Measurements from ENCODE around the gene RNASEL.

The RNASEL gene

GRCh38 chr1:182561456-182561855, 27.6 kb downstream of the RNASEL start (continued):
- TF ChIP-seq CREB5 (CRISPR knock-in tag; IDR thresholded peaks at IDR 0.05; ENCODE audit: low read depth) = no peak

GRCh38 chr1:182560392-182560984, 28.6 kb downstream of the RNASEL start:
- ATAC-seq = no peak

DNA sequence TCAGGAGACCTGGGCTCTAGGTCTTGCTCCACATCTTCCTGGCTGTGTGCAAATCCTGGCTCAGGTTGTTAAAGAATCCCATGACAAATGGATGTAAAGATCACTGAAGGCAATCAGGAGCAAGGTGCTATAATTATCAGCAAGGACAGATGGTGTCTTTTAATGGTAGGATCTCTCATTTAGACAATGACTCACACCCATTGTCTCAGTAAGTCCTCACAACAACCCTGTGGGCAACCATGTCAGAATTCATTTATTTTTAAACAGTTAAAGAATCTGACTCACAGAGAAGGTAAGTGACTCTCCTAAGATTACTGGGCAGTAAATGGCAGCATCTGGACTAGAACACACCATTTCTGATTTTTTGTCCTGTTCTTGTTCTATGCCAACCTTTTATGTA, 32.8 kb downstream of the RNASEL start:
- no peak for ATAC-seq
- no peak for TF ChIP-seq CSDC2 (CRISPR knock-in tag; IDR thresholded peaks at IDR 0.05)
- TF ChIP-seq ZFP3 (CRISPR knock-in tag; IDR thresholded peaks at IDR 0.05) = no peak
- no peak for TF ChIP-seq PPARA (CRISPR knock-in tag; IDR thresholded peaks at IDR 0.05; ENCODE audit: borderline replicate concordance)
- TF ChIP-seq, protein P1, sequence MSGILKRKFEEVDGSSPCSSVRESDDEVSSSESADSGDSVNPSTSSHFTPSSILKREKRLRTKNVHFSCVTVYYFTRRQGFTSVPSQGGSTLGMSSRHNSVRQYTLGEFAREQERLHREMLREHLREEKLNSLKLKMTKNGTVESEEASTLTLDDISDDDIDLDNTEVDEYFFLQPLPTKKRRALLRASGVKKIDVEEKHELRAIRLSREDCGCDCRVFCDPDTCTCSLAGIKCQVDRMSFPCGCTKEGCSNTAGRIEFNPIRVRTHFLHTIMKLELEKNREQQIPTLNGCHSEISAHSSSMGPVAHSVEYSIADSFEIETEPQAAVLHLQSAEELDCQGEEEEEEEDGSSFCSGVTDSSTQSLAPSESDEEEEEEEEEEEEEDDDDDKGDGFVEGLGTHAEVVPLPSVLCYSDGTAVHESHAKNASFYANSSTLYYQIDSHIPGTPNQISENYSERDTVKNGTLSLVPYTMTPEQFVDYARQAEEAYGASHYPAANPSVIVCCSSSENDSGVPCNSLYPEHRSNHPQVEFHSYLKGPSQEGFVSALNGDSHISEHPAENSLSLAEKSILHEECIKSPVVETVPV (CRISPR knock-in tag; IDR thresholded peaks at IDR 0.05) = no peak
- TF ChIP-seq SNAI2 (CRISPR knock-in tag; IDR thresholded peaks at IDR 0.05) = no peak
- TF ChIP-seq OSR1 (CRISPR knock-in tag; IDR thresholded peaks at IDR 0.05) = no peak
- TF ChIP-seq ARNTL (CRISPR knock-in tag; IDR thresholded peaks at IDR 0.05; ENCODE audit: borderline replicate concordance, low read depth) = no peak
- TF ChIP-seq PATZ1 (CRISPR knock-in tag; IDR thresholded peaks at IDR 0.05; ENCODE audit: borderline replicate concordance) = no peak
- no peak for TF ChIP-seq BACH2 (CRISPR knock-in tag; IDR thresholded peaks at IDR 0.05; ENCODE audit: borderline replicate concordance)
- TF ChIP-seq ZNF8 (CRISPR knock-in tag; IDR thresholded peaks at IDR 0.05) = no peak
- no peak for TF ChIP-seq TOX (CRISPR knock-in tag; IDR thresholded peaks at IDR 0.05; ENCODE audit: borderline replicate concordance)

More at GRCh38 chr1:182560392-182560984, 28.6 kb downstream of the RNASEL start:
- no peak for TF ChIP-seq PATZ1 (CRISPR knock-in tag; IDR thresholded peaks at IDR 0.05; ENCODE audit: borderline replicate concordance)
- no peak for TF ChIP-seq ZNF565 (CRISPR knock-in tag; conservative IDR thresholded peaks at IDR 0.05; ENCODE audit: low read depth)
- TF ChIP-seq TCF4 (CRISPR knock-in tag; IDR thresholded peaks at IDR 0.05; ENCODE audit: borderline replicate concordance) = no peak
- no peak for TF ChIP-seq OSR1 (CRISPR knock-in tag; IDR thresholded peaks at IDR 0.05)
- no peak for TF ChIP-seq ZC3H10 (CRISPR knock-in tag; IDR thresholded peaks at IDR 0.05)
- TF ChIP-seq ZNF70 (CRISPR knock-in tag; IDR thresholded peaks at IDR 0.05) = no peak
- no peak for TF ChIP-seq CREB5 (CRISPR knock-in tag; IDR thresholded peaks at IDR 0.05; ENCODE audit: low read depth)
- TF ChIP-seq RARB (CRISPR knock-in tag; IDR thresholded peaks at IDR 0.05) = no peak
- TF ChIP-seq ZFP30 (CRISPR knock-in tag; IDR thresholded peaks at IDR 0.05) = no peak
- no peak for TF ChIP-seq ZNF8 (CRISPR knock-in tag; IDR thresholded peaks at IDR 0.05)
- TF ChIP-seq ARNTL (CRISPR knock-in tag; IDR thresholded peaks at IDR 0.05; ENCODE audit: borderline replicate concordance, low read depth) = no peak
- TF ChIP-seq, protein P2, sequence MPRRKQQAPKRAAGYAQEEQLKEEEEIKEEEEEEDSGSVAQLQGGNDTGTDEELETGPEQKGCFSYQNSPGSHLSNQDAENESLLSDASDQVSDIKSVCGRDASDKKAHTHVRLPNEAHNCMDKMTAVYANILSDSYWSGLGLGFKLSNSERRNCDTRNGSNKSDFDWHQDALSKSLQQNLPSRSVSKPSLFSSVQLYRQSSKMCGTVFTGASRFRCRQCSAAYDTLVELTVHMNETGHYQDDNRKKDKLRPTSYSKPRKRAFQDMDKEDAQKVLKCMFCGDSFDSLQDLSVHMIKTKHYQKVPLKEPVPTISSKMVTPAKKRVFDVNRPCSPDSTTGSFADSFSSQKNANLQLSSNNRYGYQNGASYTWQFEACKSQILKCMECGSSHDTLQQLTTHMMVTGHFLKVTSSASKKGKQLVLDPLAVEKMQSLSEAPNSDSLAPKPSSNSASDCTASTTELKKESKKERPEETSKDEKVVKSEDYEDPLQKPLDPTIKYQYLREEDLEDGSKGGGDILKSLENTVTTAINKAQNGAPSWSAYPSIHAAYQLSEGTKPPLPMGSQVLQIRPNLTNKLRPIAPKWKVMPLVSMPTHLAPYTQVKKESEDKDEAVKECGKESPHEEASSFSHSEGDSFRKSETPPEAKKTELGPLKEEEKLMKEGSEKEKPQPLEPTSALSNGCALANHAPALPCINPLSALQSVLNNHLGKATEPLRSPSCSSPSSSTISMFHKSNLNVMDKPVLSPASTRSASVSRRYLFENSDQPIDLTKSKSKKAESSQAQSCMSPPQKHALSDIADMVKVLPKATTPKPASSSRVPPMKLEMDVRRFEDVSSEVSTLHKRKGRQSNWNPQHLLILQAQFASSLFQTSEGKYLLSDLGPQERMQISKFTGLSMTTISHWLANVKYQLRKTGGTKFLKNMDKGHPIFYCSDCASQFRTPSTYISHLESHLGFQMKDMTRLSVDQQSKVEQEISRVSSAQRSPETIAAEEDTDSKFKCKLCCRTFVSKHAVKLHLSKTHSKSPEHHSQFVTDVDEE (CRISPR knock-in tag; IDR thresholded peaks at IDR 0.05) = no peak
- no peak for TF ChIP-seq SNAI2 (CRISPR knock-in tag; IDR thresholded peaks at IDR 0.05)
- TF ChIP-seq BACH2 (CRISPR knock-in tag; IDR thresholded peaks at IDR 0.05; ENCODE audit: borderline replicate concordance) = no peak
- TF ChIP-seq, protein P1 (CRISPR knock-in tag; IDR thresholded peaks at IDR 0.05) = no peak
- TF ChIP-seq ESRRG (CRISPR knock-in tag; IDR thresholded peaks at IDR 0.05) = no peak
- TF ChIP-seq ISL1 (CRISPR knock-in tag; IDR thresholded peaks at IDR 0.05) = no peak
- TF ChIP-seq TOX (CRISPR knock-in tag; IDR thresholded peaks at IDR 0.05; ENCODE audit: borderline replicate concordance) = no peak
- TF ChIP-seq GLIS3 (CRISPR knock-in tag; IDR thresholded peaks at IDR 0.05) = no peak
- no peak for TF ChIP-seq PPARA (CRISPR knock-in tag; IDR thresholded peaks at IDR 0.05; ENCODE audit: borderline replicate concordance)

Measured in SK-N-SH treated with all-trans-retinoic acid at 6 μM for 48 hours (cell line).